HL-60 (cell line): ENCODE results near the gene SEPTIN10.
"Not testable (repeated sequence)": the region's sequence is repeated elsewhere in the genome, so short reads cannot be mapped to it uniquely, and the experiment has no call there.

Experiments
- DNase-seq, 2 experiments: peaks; one replicate each; pipeline ENCODE4 v3.0.0-alpha.2; 2010 to 2020; ENCODE audit warnings: low read depth in 1 of 2, low spot score in 1 of 2
- H3K27ac ChIP-seq: fragments of 250-450 bp; sonication (Bioruptor Pico); replicated peaks from 2 replicates; pipeline ENCODE4 v1.5.1; 2020; ENCODE audit warnings: mild to moderate bottlenecking, moderate library complexity
- H3K27me3 ChIP-seq: fragments of 250-450 bp; sonication (Bioruptor Pico); 2 replicates; pipeline ENCODE4 v1.5.1; 2021; ENCODE audit warnings: mild to moderate bottlenecking, moderate library complexity; ENCODE audit not compliant: insufficient read depth, poor library complexity, severe bottlenecking
- H3K4me3 ChIP-seq: replicated peaks from 2 replicates; pipeline ENCODE4 v1.5.1; 2011; ENCODE audit warnings: mild to moderate bottlenecking, control low read depth, low read length; ENCODE audit not compliant: insufficient read depth
- CTCF ChIP-seq: IDR thresholded peaks from one replicate; pipeline ENCODE4 v1.5.1; 2011; ENCODE audit warnings: low read length, control low read depth, inconsistent platforms; ENCODE audit not compliant: insufficient read depth
- GABPA ChIP-seq: IDR thresholded peaks from 2 replicates; pipeline ENCODE4 v1.6.1; 2012; ENCODE audit warnings: low read depth
- POLR2AphosphoS5 ChIP-seq: IDR thresholded peaks from 2 replicates; pipeline ENCODE4 v1.6.1; 2012; ENCODE audit warnings: low read depth
- REST ChIP-seq: IDR thresholded peaks from 2 replicates; pipeline ENCODE4 v1.6.1; 2012; ENCODE audit warnings: low read depth; ENCODE audit not compliant: insufficient replicate concordance
- SPI1 ChIP-seq: IDR thresholded peaks from 2 replicates; pipeline ENCODE4 v1.6.1; 2012; ENCODE audit warnings: low read depth, mild to moderate bottlenecking, borderline replicate concordance

The SEPTIN10 gene

GRCh38 chr2:109582928-109583895 lies 30.6 kb downstream of the SEPTIN10 start:
- no peak for TF ChIP-seq CTCF
- TF ChIP-seq GABPA, result no peak
- no peak for TF ChIP-seq REST
- no peak for TF ChIP-seq SPI1
- no peak for TF ChIP-seq POLR2AphosphoS5
- H3K27me3 ChIP-seq, result peaks cover 3% of the 10 kb centered on the region
- H3K4me3 ChIP-seq, result no peak overlapping the region
- no peak for DNase-seq
- H3K27ac ChIP-seq, result no peak overlapping the region

GRCh38 chr2:109577630-109578029 lies 36.1 kb downstream of the SEPTIN10 start:
- not testable (repeated sequence) for DNase-seq, H3K27ac ChIP-seq, H3K27me3 ChIP-seq, H3K4me3 ChIP-seq

GRCh38 chr2:109575373-109575772 lies 38.4 kb downstream of the SEPTIN10 start:
- Histone ChIP-seq H3K27ac (no peak overlapping the region), H3K4me3 (no peak overlapping the region), H3K27me3 (no peaks in the 10 kb centered on the region)
- no peak for DNase-seq
- no peak for TF ChIP-seq GABPA
- no peak for TF ChIP-seq POLR2AphosphoS5
- TF ChIP-seq REST, result no peak
- TF ChIP-seq SPI1, result no peak
- no peak for TF ChIP-seq CTCF

- no peak overlapping the region for H3K27ac ChIP-seq
- H3K27me3 ChIP-seq, result no peaks in the 10 kb centered on the region
- DNase-seq, result no peak
- TF ChIP-seq GABPA, result no peak
- TF ChIP-seq POLR2AphosphoS5, result no peak
- TF ChIP-seq REST, result no peak
- no peak for TF ChIP-seq SPI1
- TF ChIP-seq CTCF, result no peak
- no peak overlapping the region for H3K4me3 ChIP-seq
Measured at GRCh38 chr2:109563980-109564550, 49.7 kb downstream of the SEPTIN10 start.
